ENCODE data around the gene PNMA8C. TPM values are rescaled to one million over a fixed set of nuclear protein-coding genes. Genes with fewer than 3 reads are reported as not detected.

The PNMA8C gene
- polyA plus RNA-seq, 1 of the 3 experiments (the other 2 are of a cell fraction): 1.3 TPM

- TF ChIP-seq ELF1 (IDR thresholded peaks at IDR 0.05): no peak
- no peak for TF ChIP-seq CTCF (IDR thresholded peaks at IDR 0.05)
- TF ChIP-seq FOXM1 (IDR thresholded peaks at IDR 0.05; ENCODE audit: low read depth): no peak
- peak; percentile 76 for TF ChIP-seq FOSL2 (IDR thresholded peaks at IDR 0.05; ENCODE audit: borderline replicate concordance, low read depth)
- TF ChIP-seq CHD2 (IDR thresholded peaks at IDR 0.05; ENCODE audit: low read length, partially characterized antibody): no peak
- TF ChIP-seq USF2 (IDR thresholded peaks at IDR 0.05; ENCODE audit: borderline replicate concordance, low read depth, low read length): no peak
- peak; percentile 49; the same call in 1 of the 2 replicates for TF ChIP-seq TCF12 (IDR thresholded peaks at IDR 0.05)
- TF ChIP-seq YY1 (IDR thresholded peaks at IDR 0.05; ENCODE audit: low read depth): no peak
- TF ChIP-seq GATA2 (CRISPR knock-in tag; IDR thresholded peaks at IDR 0.05): no peak
- TF ChIP-seq RAD21 (IDR thresholded peaks at IDR 0.05; ENCODE audit: low read length): no peak
- TF ChIP-seq, protein P1, sequence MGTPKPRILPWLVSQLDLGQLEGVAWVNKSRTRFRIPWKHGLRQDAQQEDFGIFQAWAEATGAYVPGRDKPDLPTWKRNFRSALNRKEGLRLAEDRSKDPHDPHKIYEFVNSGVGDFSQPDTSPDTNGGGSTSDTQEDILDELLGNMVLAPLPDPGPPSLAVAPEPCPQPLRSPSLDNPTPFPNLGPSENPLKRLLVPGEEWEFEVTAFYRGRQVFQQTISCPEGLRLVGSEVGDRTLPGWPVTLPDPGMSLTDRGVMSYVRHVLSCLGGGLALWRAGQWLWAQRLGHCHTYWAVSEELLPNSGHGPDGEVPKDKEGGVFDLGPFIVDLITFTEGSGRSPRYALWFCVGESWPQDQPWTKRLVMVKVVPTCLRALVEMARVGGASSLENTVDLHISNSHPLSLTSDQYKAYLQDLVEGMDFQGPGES (IDR thresholded peaks at IDR 0.05; ENCODE audit: low read depth, low read length): no peak
- TF ChIP-seq, protein P2, sequence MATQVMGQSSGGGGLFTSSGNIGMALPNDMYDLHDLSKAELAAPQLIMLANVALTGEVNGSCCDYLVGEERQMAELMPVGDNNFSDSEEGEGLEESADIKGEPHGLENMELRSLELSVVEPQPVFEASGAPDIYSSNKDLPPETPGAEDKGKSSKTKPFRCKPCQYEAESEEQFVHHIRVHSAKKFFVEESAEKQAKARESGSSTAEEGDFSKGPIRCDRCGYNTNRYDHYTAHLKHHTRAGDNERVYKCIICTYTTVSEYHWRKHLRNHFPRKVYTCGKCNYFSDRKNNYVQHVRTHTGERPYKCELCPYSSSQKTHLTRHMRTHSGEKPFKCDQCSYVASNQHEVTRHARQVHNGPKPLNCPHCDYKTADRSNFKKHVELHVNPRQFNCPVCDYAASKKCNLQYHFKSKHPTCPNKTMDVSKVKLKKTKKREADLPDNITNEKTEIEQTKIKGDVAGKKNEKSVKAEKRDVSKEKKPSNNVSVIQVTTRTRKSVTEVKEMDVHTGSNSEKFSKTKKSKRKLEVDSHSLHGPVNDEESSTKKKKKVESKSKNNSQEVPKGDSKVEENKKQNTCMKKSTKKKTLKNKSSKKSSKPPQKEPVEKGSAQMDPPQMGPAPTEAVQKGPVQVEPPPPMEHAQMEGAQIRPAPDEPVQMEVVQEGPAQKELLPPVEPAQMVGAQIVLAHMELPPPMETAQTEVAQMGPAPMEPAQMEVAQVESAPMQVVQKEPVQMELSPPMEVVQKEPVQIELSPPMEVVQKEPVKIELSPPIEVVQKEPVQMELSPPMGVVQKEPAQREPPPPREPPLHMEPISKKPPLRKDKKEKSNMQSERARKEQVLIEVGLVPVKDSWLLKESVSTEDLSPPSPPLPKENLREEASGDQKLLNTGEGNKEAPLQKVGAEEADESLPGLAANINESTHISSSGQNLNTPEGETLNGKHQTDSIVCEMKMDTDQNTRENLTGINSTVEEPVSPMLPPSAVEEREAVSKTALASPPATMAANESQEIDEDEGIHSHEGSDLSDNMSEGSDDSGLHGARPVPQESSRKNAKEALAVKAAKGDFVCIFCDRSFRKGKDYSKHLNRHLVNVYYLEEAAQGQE (IDR thresholded peaks at IDR 0.05; ENCODE audit: low read depth, low read length): peak; percentile 76; the same call in 1 of the 2 replicates
- TF ChIP-seq, protein P3, sequence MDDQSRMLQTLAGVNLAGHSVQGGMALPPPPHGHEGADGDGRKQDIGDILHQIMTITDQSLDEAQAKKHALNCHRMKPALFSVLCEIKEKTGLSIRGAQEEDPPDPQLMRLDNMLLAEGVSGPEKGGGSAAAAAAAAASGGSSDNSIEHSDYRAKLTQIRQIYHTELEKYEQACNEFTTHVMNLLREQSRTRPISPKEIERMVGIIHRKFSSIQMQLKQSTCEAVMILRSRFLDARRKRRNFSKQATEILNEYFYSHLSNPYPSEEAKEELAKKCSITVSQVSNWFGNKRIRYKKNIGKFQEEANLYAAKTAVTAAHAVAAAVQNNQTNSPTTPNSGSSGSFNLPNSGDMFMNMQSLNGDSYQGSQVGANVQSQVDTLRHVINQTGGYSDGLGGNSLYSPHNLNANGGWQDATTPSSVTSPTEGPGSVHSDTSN (IDR thresholded peaks at IDR 0.05): peak; percentile 47
- no peak for TF ChIP-seq RXRA (IDR thresholded peaks at IDR 0.05; ENCODE audit: borderline replicate concordance, low read depth)
- TF ChIP-seq MXI1 (IDR thresholded peaks at IDR 0.05; ENCODE audit: low read depth, low read length): no peak
Measured at GRCh38 chr19:46442808-46443450, 14.2 kb upstream of the PNMA8C start (continued).

All from SK-N-SH (cell line).